T-helper 22 cell (primary cell): ENCODE measurements around the gene TRIM43B.
"Not testable (repeated sequence)": the region's sequence is repeated elsewhere in the genome, so short reads cannot be mapped to it uniquely, and the experiment has no call there.

Source experiments
- DNase-seq: peaks from one replicate; pipeline ENCODE4 v3.0.0-alpha.2; 2020; ENCODE audit warnings: low read depth

The TRIM43B gene

GRCh38 chr2:95484654-95485053 is at the start of gene TRIM43B:
TRIM43B (minus strand) TSS chr2:95484754; CDS start chr2:95482714, 2,040 bp downstream.
- not testable (repeated sequence) for DNase-seq

- DNase-seq, result no peak
Observed at GRCh38 chr2:95531254-95531771, 46.8 kb upstream of the TRIM43B start.

- DNase-seq, result no peak
Observed at GRCh38 chr2:95530734-95531133, 46.2 kb upstream of the TRIM43B start.

GRCh38 chr2:95526360-95527341 is 42.1 kb upstream of the TRIM43B start:
- DNase-seq, result peak; percentile 11

GRCh38 chr2:95525294-95526035 is 40.9 kb upstream of the TRIM43B start:
- no peak for DNase-seq

GRCh38 chr2:95524195-95524594 is 39.6 kb upstream of the TRIM43B start:
- DNase-seq, result no peak

GRCh38 chr2:95514718-95515117 is 30.2 kb upstream of the TRIM43B start:
- DNase-seq, result no peak

GRCh38 chr2:95514226-95514625 is 29.7 kb upstream of the TRIM43B start:
- DNase-seq, result not testable (repeated sequence)

- no peak for DNase-seq
Observed at GRCh38 chr2:95509408-95509807, 24.9 kb upstream of the TRIM43B start.

GRCh38 chr2:95505222-95505621 is 20.7 kb upstream of the TRIM43B start:
- no peak for DNase-seq

GRCh38 chr2:95500854-95501253 is 16.3 kb upstream of the TRIM43B start:
- DNase-seq, result no peak

- not testable (repeated sequence) for DNase-seq
Observed at GRCh38 chr2:95492076-95492475, 7.5 kb upstream of the TRIM43B start.

GRCh38 chr2:95475025-95475424 is 9.5 kb downstream of the TRIM43B start:
- not testable (repeated sequence) for DNase-seq

- not testable (repeated sequence) for DNase-seq
Observed at GRCh38 chr2:95467984-95468383, 16.6 kb downstream of the TRIM43B start.

- not testable (repeated sequence) for DNase-seq
Observed at GRCh38 chr2:95466572-95466971, 18.0 kb downstream of the TRIM43B start.

- DNase-seq, result not testable (repeated sequence)
Observed at GRCh38 chr2:95463292-95463691, 21.3 kb downstream of the TRIM43B start.

GRCh38 chr2:95445317-95445716 is 39.2 kb downstream of the TRIM43B start:
- DNase-seq, result not testable (repeated sequence)

- DNase-seq, result not testable (repeated sequence)
Observed at GRCh38 chr2:95442474-95443099, 42.0 kb downstream of the TRIM43B start.

GRCh38 chr2:95435872-95436209 is 48.7 kb downstream of the TRIM43B start:
- DNase-seq, result not testable (repeated sequence)

GRCh38 chr2:95435162-95435871 is 49.2 kb downstream of the TRIM43B start:
- not testable (repeated sequence) for DNase-seq

- DNase-seq, result not testable (repeated sequence)
Observed at GRCh38 chr2:95434507-95435076, 50.0 kb downstream of the TRIM43B start.
